WI38 (cell line): ENCODE data around the gene VAPA.

Experiments
- H3K4me3 ChIP-seq: 2 replicates; pipeline ENCODE4 v1.5.1; 2011; ENCODE audit warnings: low read depth, mild to moderate bottlenecking, control low read depth, low read length
- CTCF ChIP-seq: IDR thresholded peaks from 2 replicates; pipeline ENCODE4 v1.5.1; 2012; ENCODE audit warnings: low read depth, mild to moderate bottlenecking, control low read depth, low read length

Gene VAPA

GRCh38 chr18:9991011-9992000, 77.5 kb downstream of the VAPA start:
- no peak for TF ChIP-seq CTCF
- H3K4me3 ChIP-seq: no peak overlapping the region

GRCh38 chr18:9992300-9992972, 78.6 kb downstream of the VAPA start:
- H3K4me3 ChIP-seq: no peak overlapping the region
- no peak for TF ChIP-seq CTCF

GRCh38 chr18:9992973-9993520, 79.2 kb downstream of the VAPA start:
- TF ChIP-seq CTCF: no peak
- H3K4me3 ChIP-seq: no peak overlapping the region

- no peak for TF ChIP-seq CTCF
- no peak overlapping the region for H3K4me3 ChIP-seq
These were observed 79.8 kb downstream of the VAPA start for GRCh38 chr18:9993521-9994025.

- no peak for TF ChIP-seq CTCF
- no peak overlapping the region for H3K4me3 ChIP-seq
These were observed 80.3 kb downstream of the VAPA start for GRCh38 chr18:9994026-9994570.

GRCh38 chr18:9994701-9995235, 81.0 kb downstream of the VAPA start:
- no peak for TF ChIP-seq CTCF
- no peak overlapping the region for H3K4me3 ChIP-seq
